ENCODE data around the gene PTPA.
A peak's percentile ranks its signal among the peaks of the same experiment; 100 is the strongest.

The PTPA gene

GRCh38 chr9:129138476-129139232 lies 27.4 kb downstream of the PTPA start:
- no peak for DNase-seq

GRCh38 chr9:129139233-129139992 lies 28.2 kb downstream of the PTPA start:
- peak; percentile 58 to 70 for DNase-seq

GRCh38 chr9:129139993-129140396 lies 28.8 kb downstream of the PTPA start:
- DNase-seq = peak; percentile 82 to 96

- DNase-seq = peak; percentile 9 to 60
Measured at GRCh38 chr9:129140397-129141065, 29.3 kb downstream of the PTPA start.

- DNase-seq = no peak
Measured at GRCh38 chr9:129141066-129142041, 30.1 kb downstream of the PTPA start.

- DNase-seq = no peak
Measured at GRCh38 chr9:129142138-129142935, 31.1 kb downstream of the PTPA start.

GRCh38 chr9:129143031-129143927 lies 32.1 kb downstream of the PTPA start:
- peak; percentile 71 to 82 for DNase-seq

- DNase-seq = no peak
Measured at GRCh38 chr9:129145316-129145715, 34.1 kb downstream of the PTPA start.

GRCh38 chr9:129145841-129146292 lies 34.7 kb downstream of the PTPA start:
- DNase-seq = no peak

GRCh38 chr9:129146441-129146941 lies 35.3 kb downstream of the PTPA start:
- DNase-seq = no peak

- no peak for DNase-seq
Measured at GRCh38 chr9:129148463-129149204, 37.4 kb downstream of the PTPA start.

- no peak for DNase-seq
Measured at GRCh38 chr9:129149442-129149841, 38.2 kb downstream of the PTPA start.

GRCh38 chr9:129150122-129150521 lies 38.9 kb downstream of the PTPA start:
- no peak for DNase-seq

- no peak for DNase-seq
Measured at GRCh38 chr9:129150672-129151211, 39.5 kb downstream of the PTPA start.

GRCh38 chr9:129151469-129151868 lies 40.3 kb downstream of the PTPA start:
- no peak for DNase-seq

GRCh38 chr9:129154866-129155477 lies 43.8 kb downstream of the PTPA start:
- DNase-seq = no peak

- DNase-seq = no peak
Measured at GRCh38 chr9:129156163-129156562, 44.9 kb downstream of the PTPA start.

GRCh38 chr9:129160712-129161533 lies 49.7 kb downstream of the PTPA start:
- no peak for DNase-seq
